ENCODE results near the gene CA9. TPM values are rescaled to one million over a fixed set of nuclear protein-coding genes. Genes with fewer than 3 reads are reported as not detected.

CA9 gene
- total RNA-seq, 1 donor from 2014 or later = 0.55 TPM

GRCh38 chr9:35666549-35666948 is 7.2 kb upstream of the CA9 start:
- no peaks in the 10 kb centered on the region for H3K36me3 ChIP-seq
- intact Hi-C loops (cut with DNase I) = no loop called here
- no peak overlapping the region for H3K4me3 ChIP-seq
- TF ChIP-seq, protein P1, sequence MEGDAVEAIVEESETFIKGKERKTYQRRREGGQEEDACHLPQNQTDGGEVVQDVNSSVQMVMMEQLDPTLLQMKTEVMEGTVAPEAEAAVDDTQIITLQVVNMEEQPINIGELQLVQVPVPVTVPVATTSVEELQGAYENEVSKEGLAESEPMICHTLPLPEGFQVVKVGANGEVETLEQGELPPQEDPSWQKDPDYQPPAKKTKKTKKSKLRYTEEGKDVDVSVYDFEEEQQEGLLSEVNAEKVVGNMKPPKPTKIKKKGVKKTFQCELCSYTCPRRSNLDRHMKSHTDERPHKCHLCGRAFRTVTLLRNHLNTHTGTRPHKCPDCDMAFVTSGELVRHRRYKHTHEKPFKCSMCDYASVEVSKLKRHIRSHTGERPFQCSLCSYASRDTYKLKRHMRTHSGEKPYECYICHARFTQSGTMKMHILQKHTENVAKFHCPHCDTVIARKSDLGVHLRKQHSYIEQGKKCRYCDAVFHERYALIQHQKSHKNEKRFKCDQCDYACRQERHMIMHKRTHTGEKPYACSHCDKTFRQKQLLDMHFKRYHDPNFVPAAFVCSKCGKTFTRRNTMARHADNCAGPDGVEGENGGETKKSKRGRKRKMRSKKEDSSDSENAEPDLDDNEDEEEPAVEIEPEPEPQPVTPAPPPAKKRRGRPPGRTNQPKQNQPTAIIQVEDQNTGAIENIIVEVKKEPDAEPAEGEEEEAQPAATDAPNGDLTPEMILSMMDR (IDR thresholded peaks at IDR 0.05) = no peak
- H3K4me1 ChIP-seq = peaks cover 16% of the 10 kb centered on the region
- ATAC-seq (no peak), DNase-seq (no peak)
- no peak overlapping the region for H3K27ac ChIP-seq
- no peaks in the 10 kb centered on the region for H3K27me3 ChIP-seq
- no peaks in the 10 kb centered on the region for H3K9me3 ChIP-seq

DNA sequence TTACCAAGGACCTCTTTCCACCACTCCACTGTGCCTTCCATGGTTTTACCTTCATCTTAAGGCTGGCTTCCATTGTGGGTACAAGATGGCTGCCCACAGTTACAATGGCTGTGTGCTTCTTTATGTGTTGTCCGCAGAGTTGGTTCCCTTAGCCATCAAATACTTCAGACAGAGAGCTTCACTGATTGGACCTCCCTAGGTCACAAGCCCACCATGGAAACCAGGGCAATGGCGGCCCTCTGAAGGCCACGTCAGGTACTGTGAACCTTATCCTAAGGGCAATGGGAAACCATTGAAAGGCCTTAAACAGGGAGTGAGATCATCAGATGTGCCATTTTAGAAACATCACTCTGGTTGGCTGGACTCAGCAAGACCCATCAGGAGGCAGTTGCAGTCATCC is 5.8 kb upstream of the CA9 start:
- Histone ChIP-seq H3K27ac (no peak overlapping the region), H3K4me1 (peaks cover 10% of the 10 kb centered on the region), H3K36me3 (no peaks in the 10 kb centered on the region), H3K4me3 (no peak overlapping the region), H3K9me3 (no peaks in the 10 kb centered on the region), H3K27me3 (no peaks in the 10 kb centered on the region)
- intact Hi-C loops (cut with DNase I) = no loop called here
- no peak for ATAC-seq
- TF ChIP-seq, protein P1 (IDR thresholded peaks at IDR 0.05) = no peak
- no peak for DNase-seq

DNA sequence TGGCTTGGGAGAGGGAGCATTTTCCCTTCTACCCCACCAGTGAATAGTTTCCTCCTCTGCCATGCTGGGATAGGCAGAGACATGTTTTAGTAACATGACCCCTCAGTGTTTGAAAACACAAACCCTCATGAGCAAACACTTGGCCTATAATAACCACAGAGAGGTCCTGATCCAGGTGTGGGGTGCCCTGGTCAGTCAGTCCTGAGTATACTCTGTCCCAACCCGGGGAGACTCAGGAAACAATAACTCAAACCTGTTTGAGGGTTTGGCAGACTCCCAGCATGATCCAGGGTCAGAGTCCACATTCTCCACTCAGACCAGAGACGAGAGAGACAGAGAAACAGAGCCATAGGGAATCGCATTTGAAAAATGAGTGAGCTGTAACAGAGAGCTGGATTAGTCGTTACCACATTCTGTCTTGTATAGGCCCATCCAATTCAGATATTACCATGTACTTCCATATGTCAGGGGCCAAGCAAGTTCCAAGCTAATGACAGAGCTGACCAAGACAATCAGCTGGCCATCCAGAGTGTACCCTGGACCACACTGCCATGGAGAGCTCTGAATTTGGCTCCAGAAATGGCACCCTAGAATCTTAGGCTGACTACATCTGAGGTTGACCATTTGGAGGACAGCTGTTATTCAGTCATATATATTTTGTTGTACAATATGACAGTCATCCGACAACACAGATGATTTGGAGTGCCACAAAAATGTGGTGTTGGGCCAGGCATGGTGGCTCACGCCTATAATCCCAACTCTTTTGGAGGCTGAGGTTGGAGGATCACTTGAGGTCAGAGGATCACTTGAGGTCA is 4.2 kb upstream of the CA9 start:
- H3K4me1 ChIP-seq = peaks cover 10% of the 10 kb centered on the region
- no peak for DNase-seq
- H3K27ac ChIP-seq = no peak overlapping the region

GRCh38 chr9:35674025-35674361 is 265 bp downstream of the CA9 start:
- H3K4me1 ChIP-seq = peaks cover 8% of the 10 kb centered on the region

More for the DNA sequence above, 4.2 kb upstream of the CA9 start:
- no peak for ATAC-seq
- intact Hi-C loops (cut with DNase I) = no loop called here
- TF ChIP-seq, protein P1 (IDR thresholded peaks at IDR 0.05) = no peak
- Histone ChIP-seq H3K27me3 (no peaks in the 10 kb centered on the region), H3K36me3 (no peaks in the 10 kb centered on the region), H3K9me3 (no peaks in the 10 kb centered on the region), H3K4me3 (no peak overlapping the region)

GRCh38 chr9:35675204-35675603 is 1.5 kb downstream of the CA9 start:
- intact Hi-C loops (cut with DNase I) = no loop called here
- Histone ChIP-seq H3K36me3 (no peaks in the 10 kb centered on the region), H3K4me1 (peaks cover 8% of the 10 kb centered on the region), H3K27ac (no peak overlapping the region), H3K9me3 (no peaks in the 10 kb centered on the region), H3K4me3 (peak overlapping the region; percentile 60), H3K27me3 (no peaks in the 10 kb centered on the region)
- ATAC-seq (no peak), DNase-seq (no peak)
- TF ChIP-seq, protein P1 (IDR thresholded peaks at IDR 0.05) = no peak

More at GRCh38 chr9:35674025-35674361, 265 bp downstream of the CA9 start:
- no peaks in the 10 kb centered on the region for H3K9me3 ChIP-seq
- ATAC-seq = no peak
- intact Hi-C loops (cut with DNase I) = no loop called here
- H3K27me3 ChIP-seq = no peaks in the 10 kb centered on the region
- H3K4me3 ChIP-seq = no peak overlapping the region
- no peak overlapping the region for H3K27ac ChIP-seq
- H3K36me3 ChIP-seq = no peaks in the 10 kb centered on the region
- no peak for DNase-seq
- TF ChIP-seq, protein P1 (IDR thresholded peaks at IDR 0.05) = no peak

Measured in upper lobe of right lung (tissue), 1 donor.